Skeletal muscle satellite cell (primary cell): ENCODE results near the gene TP53BP1.

Source experiments
- H3K27me3 ChIP-seq: 2 replicates; pipeline ENCODE4 v1.7.0; 2013; ENCODE audit warnings: low read length; ENCODE audit not compliant: control insufficient read depth, insufficient read depth
- H3K36me3 ChIP-seq: 2 replicates; pipeline ENCODE4 v1.7.0; 2013; ENCODE audit warnings: mild to moderate bottlenecking, control low read depth, low read length; ENCODE audit not compliant: insufficient read depth
- H3K4me1 ChIP-seq: 2 replicates; pipeline ENCODE4 v1.7.0; 2013; ENCODE audit warnings: low read length; ENCODE audit not compliant: control insufficient read depth, insufficient read depth
- H3K4me2 ChIP-seq: 2 replicates; pipeline ENCODE4 v1.7.0; 2013; ENCODE audit warnings: mild to moderate bottlenecking, low read length
- H3K4me3 ChIP-seq: 2 replicates; pipeline ENCODE4 v1.7.0; 2013; ENCODE audit warnings: low read length
- H3K9ac ChIP-seq: 2 replicates; pipeline ENCODE4 v1.7.0; 2013; ENCODE audit warnings: mild to moderate bottlenecking, low read depth, low read length, moderate library complexity
- H3K9me3 ChIP-seq: replicated peaks from 2 replicates; pipeline ENCODE4 v1.7.0; 2013; ENCODE audit warnings: mild to moderate bottlenecking, control low read depth, low read length

Gene TP53BP1

GRCh38 chr15:43505738-43506137, 12.8 kb upstream of the TP53BP1 start:
- H3K36me3 ChIP-seq: no peaks in the 10 kb centered on the region
- H3K4me1 ChIP-seq: peaks cover 29% of the 10 kb centered on the region
- H3K4me3 ChIP-seq: no peak overlapping the region
- no peaks in the 10 kb centered on the region for H3K9me3 ChIP-seq
- no peak overlapping the region for H3K9ac ChIP-seq
- H3K4me2 ChIP-seq: peak overlapping the region; percentile 6
- no peaks in the 10 kb centered on the region for H3K27me3 ChIP-seq

DNA sequence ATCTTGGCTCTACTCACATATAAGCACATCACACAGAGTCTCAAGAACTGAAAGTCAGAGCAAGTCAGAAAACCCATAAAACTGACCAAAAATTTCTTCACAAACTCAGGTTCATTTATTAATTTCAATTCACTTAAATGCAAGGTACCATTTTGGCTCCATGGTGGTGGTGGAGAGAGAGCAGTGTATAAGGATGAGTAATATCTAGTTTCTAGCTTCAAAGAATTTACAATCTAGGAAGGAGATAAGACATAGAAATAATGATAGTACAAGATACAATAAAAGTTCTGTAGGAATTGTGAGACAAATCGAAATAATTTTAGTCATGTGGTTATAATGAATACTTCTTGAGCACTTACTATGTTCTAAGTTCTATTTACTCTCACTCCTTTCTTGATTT, 6.7 kb upstream of the TP53BP1 start:
- H3K4me2 ChIP-seq: no peak overlapping the region
- H3K9me3 ChIP-seq: no peaks in the 10 kb centered on the region
- no peaks in the 10 kb centered on the region for H3K27me3 ChIP-seq
- no peak overlapping the region for H3K4me3 ChIP-seq
- H3K9ac ChIP-seq: no peak overlapping the region
- H3K4me1 ChIP-seq: no peaks in the 10 kb centered on the region
- no peaks in the 10 kb centered on the region for H3K36me3 ChIP-seq

DNA sequence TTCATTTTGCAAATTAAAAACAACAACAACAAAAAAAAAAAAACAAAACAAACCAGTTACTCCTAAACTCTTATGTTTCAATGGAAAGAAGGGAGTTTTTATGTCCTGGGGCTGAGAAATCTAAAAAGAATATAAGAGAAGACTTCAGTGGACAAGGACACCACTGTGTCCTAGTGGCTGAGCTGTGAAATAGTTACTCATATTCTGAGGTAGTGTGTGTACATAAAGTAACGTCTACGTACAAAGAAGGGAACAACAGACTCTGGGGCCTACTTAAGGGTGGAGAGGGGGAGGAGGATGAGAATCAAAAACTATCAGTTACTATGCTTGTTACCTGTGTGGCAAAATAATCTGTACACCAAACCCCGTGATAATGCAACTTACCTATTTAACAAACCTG, 6.0 kb upstream of the TP53BP1 start:
- no peaks in the 10 kb centered on the region for H3K9me3 ChIP-seq
- H3K36me3 ChIP-seq: no peaks in the 10 kb centered on the region
- no peak overlapping the region for H3K4me3 ChIP-seq
- no peaks in the 10 kb centered on the region for H3K27me3 ChIP-seq
- no peak overlapping the region for H3K4me2 ChIP-seq
- H3K9ac ChIP-seq: no peak overlapping the region
- H3K4me1 ChIP-seq: peaks cover under 1% of the 10 kb centered on the region

DNA sequence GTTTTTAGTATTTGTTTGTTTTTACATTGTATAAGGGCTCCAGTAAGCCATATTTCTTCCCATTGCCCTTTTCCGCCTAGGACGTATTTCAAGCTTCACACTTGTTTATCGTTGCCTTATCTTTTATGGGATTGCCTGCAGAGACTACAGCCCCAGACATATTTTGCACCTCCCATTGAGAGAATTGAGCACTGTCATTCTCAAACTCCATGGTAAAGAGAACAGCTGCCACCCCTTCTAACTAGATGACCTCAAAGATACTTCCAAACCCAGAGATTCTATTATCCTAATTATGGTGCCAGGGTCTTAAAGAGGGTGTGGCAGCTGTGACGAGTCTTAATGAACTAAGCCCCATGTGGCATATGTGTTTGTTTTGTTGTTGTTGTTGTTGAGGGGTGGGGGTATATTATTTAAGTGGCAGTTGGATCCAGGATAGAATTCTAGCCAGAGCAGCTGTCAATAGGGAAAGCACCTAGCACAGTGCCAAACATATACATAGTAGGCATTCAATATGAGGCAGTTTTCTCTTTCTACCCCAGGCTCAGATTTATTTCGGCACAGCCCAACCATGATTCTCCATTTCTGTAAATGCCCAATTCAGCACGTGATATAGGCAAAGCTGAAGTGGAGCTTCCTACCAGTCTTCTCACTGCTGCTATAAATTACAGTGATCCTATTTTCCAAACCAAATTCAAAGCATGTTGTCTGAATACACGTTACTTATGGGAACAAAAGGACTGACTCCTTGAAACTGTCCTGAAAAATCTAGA, 932 bp upstream of the TP53BP1 start:
- H3K9ac ChIP-seq: peak overlapping the region; percentile 82
- peaks cover 18% of the 10 kb centered on the region for H3K36me3 ChIP-seq
- H3K4me3 ChIP-seq: peak overlapping the region; percentile 90
- peaks cover 18% of the 10 kb centered on the region for H3K4me1 ChIP-seq
- H3K27me3 ChIP-seq: no peaks in the 10 kb centered on the region
- peak overlapping the region; percentile 78 for H3K4me2 ChIP-seq
- H3K9me3 ChIP-seq: no peaks in the 10 kb centered on the region

- Histone ChIP-seq H3K4me1 (peaks cover 18% of the 10 kb centered on the region), H3K9ac (peak overlapping the region; percentile 82), H3K4me3 (peak overlapping the region; percentile 90), H3K4me2 (peak overlapping the region; percentile 79), H3K9me3 (no peaks in the 10 kb centered on the region), H3K36me3 (peaks cover 28% of the 10 kb centered on the region), H3K27me3 (no peaks in the 10 kb centered on the region)
These were observed 690 bp downstream of the TP53BP1 start for GRCh38 chr15:43492266-43492665.

DNA sequence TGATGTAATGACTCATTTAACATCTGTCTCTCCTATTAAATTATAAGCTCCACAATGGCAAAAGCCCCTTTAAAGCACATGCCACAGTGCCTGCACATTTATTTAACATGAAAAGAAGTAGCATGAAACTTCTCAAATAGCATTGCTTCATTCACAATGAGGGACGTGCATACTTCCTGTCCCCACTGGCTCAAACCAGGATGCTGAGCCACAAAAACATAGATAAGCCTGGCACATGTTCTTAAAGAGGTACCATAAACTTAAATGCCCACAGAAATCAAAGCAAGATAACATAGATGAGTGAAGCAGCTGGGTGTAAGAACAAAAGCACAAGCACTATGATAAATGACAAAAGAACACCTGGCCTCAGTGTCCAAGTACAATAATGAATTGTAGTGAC, 3.8 kb downstream of the TP53BP1 start:
- H3K36me3 ChIP-seq: peaks cover 37% of the 10 kb centered on the region
- H3K4me1 ChIP-seq: peaks cover 18% of the 10 kb centered on the region
- no peak overlapping the region for H3K4me2 ChIP-seq
- H3K27me3 ChIP-seq: no peaks in the 10 kb centered on the region
- H3K4me3 ChIP-seq: no peak overlapping the region
- no peaks in the 10 kb centered on the region for H3K9me3 ChIP-seq
- H3K9ac ChIP-seq: no peak overlapping the region

DNA sequence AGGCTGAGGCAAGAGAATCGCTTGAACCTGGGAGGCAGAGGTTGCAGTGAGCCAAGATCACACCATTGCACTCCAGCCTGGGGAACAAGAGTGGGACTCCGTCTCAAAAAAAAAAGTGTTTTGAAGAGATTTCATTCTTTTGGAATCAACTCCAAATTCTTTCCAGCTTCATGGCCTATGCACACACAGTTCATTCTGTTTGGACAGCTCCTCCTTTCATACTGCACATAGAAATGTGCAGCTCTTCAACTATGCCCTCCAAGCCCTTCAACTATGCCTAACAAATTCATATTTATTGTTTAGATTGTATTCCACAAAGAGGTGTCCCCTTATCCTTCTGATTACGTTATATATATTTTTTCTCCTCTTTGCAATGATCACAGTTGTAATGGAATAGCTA, 4.2 kb downstream of the TP53BP1 start:
- H3K9me3 ChIP-seq: no peaks in the 10 kb centered on the region

GRCh38 chr15:43487271-43487895, 5.6 kb downstream of the TP53BP1 start:
- Histone ChIP-seq H3K27me3 (no peaks in the 10 kb centered on the region), H3K9me3 (no peaks in the 10 kb centered on the region), H3K4me2 (no peak overlapping the region), H3K4me1 (peaks cover 11% of the 10 kb centered on the region), H3K9ac (no peak overlapping the region), H3K4me3 (no peak overlapping the region), H3K36me3 (peaks cover 37% of the 10 kb centered on the region)

More for the DNA sequence above, 4.2 kb downstream of the TP53BP1 start:
- Histone ChIP-seq H3K9ac (no peak overlapping the region), H3K36me3 (peaks cover 37% of the 10 kb centered on the region), H3K4me2 (no peak overlapping the region), H3K4me3 (no peak overlapping the region), H3K27me3 (no peaks in the 10 kb centered on the region), H3K4me1 (peaks cover 16% of the 10 kb centered on the region)

DNA sequence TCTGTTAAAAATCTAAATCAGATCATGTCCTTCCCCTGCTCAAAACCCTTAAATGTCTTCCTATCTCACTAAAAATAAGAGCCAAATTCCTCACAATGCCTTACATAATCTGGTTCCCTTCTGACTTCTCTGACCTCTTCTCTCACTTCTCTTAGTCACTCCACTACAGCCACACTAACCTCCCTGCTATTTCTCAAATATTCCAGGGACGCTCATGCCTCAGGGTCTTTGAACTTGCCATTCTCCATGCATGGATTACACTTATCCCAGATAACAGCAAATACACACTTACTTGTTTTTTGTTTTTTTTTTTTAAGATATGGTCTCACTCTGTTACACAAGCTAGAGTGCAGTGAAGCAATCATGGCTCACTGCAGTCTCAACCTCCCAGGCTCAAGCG, 8.5 kb downstream of the TP53BP1 start:
- peaks cover 3% of the 10 kb centered on the region for H3K4me1 ChIP-seq
- H3K36me3 ChIP-seq: peaks cover 30% of the 10 kb centered on the region
- H3K9me3 ChIP-seq: no peaks in the 10 kb centered on the region
- no peaks in the 10 kb centered on the region for H3K27me3 ChIP-seq
- no peak overlapping the region for H3K9ac ChIP-seq
- H3K4me2 ChIP-seq: no peak overlapping the region
- no peak overlapping the region for H3K4me3 ChIP-seq

DNA sequence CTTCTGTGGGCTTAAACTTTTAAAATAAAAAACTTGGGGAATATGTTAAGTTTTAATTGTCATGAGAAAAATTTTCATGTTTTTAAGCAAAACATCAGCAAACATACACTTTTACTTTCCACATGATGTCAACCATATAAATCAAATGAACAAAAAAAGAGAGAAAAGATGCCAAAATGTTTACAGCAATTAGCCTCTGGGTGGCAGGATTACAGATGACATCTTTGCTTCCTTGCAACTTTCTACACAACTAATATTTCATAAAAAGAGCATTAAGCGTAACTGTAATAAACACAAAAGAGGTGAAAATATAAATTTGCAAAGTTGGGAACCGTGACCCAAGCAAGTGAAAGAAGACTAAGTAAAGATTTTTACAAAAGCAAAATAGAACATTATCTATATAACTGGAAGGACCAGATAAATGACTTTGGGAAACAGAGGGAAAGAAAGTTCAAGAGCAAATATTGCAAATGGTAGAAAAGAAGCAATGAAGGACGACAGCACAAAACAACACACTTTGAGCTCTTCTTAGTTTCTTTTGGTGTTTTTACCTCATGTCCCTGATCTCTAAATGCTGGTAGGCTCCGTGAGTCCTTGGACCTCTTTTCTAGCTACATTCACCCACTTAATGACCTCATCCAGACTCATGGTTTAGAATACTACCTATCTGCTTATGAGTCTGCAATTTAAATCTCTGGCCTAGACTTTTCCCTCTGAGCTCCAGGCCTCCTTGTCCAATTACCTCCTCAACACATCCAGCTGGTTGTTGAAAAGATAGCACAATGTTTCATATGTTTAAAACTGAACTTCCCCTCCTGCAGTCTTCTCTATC, 9.4 kb downstream of the TP53BP1 start:
- H3K27me3 ChIP-seq: no peaks in the 10 kb centered on the region
- H3K9ac ChIP-seq: no peak overlapping the region
- H3K4me2 ChIP-seq: no peak overlapping the region
- no peak overlapping the region for H3K4me3 ChIP-seq
- H3K36me3 ChIP-seq: peaks cover 32% of the 10 kb centered on the region
- H3K4me1 ChIP-seq: no peaks in the 10 kb centered on the region
- no peaks in the 10 kb centered on the region for H3K9me3 ChIP-seq

- H3K4me3 ChIP-seq: no peak overlapping the region
- H3K4me1 ChIP-seq: peaks cover 8% of the 10 kb centered on the region
- no peak overlapping the region for H3K9ac ChIP-seq
- no peaks in the 10 kb centered on the region for H3K27me3 ChIP-seq
- no peak overlapping the region for H3K4me2 ChIP-seq
- no peaks in the 10 kb centered on the region for H3K9me3 ChIP-seq
- H3K36me3 ChIP-seq: peaks cover 54% of the 10 kb centered on the region
These were observed 19.1 kb downstream of the TP53BP1 start for GRCh38 chr15:43473885-43474284.
